Measurements from ENCODE around the gene PPP1R37.

GRCh38 chr19:45104658-45105349, 11.8 kb downstream of the PPP1R37 start:
- TF ChIP-seq CTCF (IDR thresholded peaks at IDR 0.05; ENCODE audit: low read length) (no peak), EZH2 (IDR thresholded peaks at IDR 0.05; ENCODE audit: borderline replicate concordance, low read length) (no peak)

Data from OCI-LY1 (cell line).